H9 (cell line): ENCODE results near the gene WDR75. TPM values are rescaled to one million over a fixed set of nuclear protein-coding genes. Genes with fewer than 3 reads are reported as not detected.

Source experiments
- DNase-seq: peaks from one replicate; pipeline ENCODE4 v3.0.0-alpha.2; 2017
- H2AFZ ChIP-seq: one replicate; pipeline ENCODE4 v1.6.1; 2013; ENCODE audit warnings: mild to moderate bottlenecking, low read length, control low read depth, moderate library complexity
- H2AK5ac ChIP-seq: 2 replicates; pipeline ENCODE4 v1.6.1; 2013; ENCODE audit warnings: low read length, control low read depth, mixed read lengths; ENCODE audit not compliant: insufficient read length
- H2BK120ac ChIP-seq: one replicate; pipeline ENCODE4 v1.6.1; 2013; ENCODE audit warnings: low read depth, mild to moderate bottlenecking, low read length, control low read depth, inconsistent platforms; ENCODE audit not compliant: poor library complexity, severe bottlenecking
- H2BK12ac ChIP-seq: 2 replicates; pipeline ENCODE4 v1.6.1; 2013; ENCODE audit warnings: low read length, control low read depth, mixed read lengths, low read depth; ENCODE audit not compliant: insufficient read length
- H2BK15ac ChIP-seq: 2 replicates; pipeline ENCODE4 v1.6.1; 2013; ENCODE audit warnings: low read depth, low read length, control low read depth
- H2BK20ac ChIP-seq: one replicate; pipeline ENCODE4 v1.6.1; 2013; ENCODE audit warnings: low read depth, mild to moderate bottlenecking, low read length, control low read depth, inconsistent platforms; ENCODE audit not compliant: poor library complexity, severe bottlenecking
- H2BK5ac ChIP-seq: 2 replicates; pipeline ENCODE4 v1.6.1; 2013; ENCODE audit warnings: low read length, control low read depth, mixed read lengths; ENCODE audit not compliant: insufficient read length
- H3K14ac ChIP-seq: 2 replicates; pipeline ENCODE4 v1.6.1; 2013; ENCODE audit warnings: low read length, control low read depth; ENCODE audit not compliant: insufficient read depth
- H3K18ac ChIP-seq: 2 replicates; pipeline ENCODE4 v1.6.1; 2013; ENCODE audit warnings: low read depth, mild to moderate bottlenecking, mixed read lengths, low read length, control low read depth; ENCODE audit not compliant: insufficient read length
- H3K23ac ChIP-seq: 2 replicates; pipeline ENCODE4 v1.6.1; 2013; ENCODE audit warnings: low read length, control low read depth, mixed read lengths, low read depth; ENCODE audit not compliant: insufficient read length
- H3K23me2 ChIP-seq: 2 replicates; pipeline ENCODE4 v1.6.1; 2013; ENCODE audit warnings: low read depth, mild to moderate bottlenecking, mixed read lengths, low read length, control low read depth; ENCODE audit not compliant: insufficient read length, poor library complexity, severe bottlenecking
- H3K27ac ChIP-seq: 2 replicates; pipeline ENCODE4 v1.5.1; 2013; ENCODE audit warnings: low read length, control low read depth, mixed read lengths, low read depth; ENCODE audit not compliant: insufficient read length
- H3K27me3 ChIP-seq: 2 replicates; pipeline ENCODE4 v1.6.1; 2013; ENCODE audit warnings: low read length, control low read depth, inconsistent platforms; ENCODE audit not compliant: insufficient read depth
- H3K4ac ChIP-seq: 2 replicates; pipeline ENCODE4 v1.6.1; 2013; ENCODE audit warnings: low read depth, mild to moderate bottlenecking, control low read depth, inconsistent platforms, low read length, moderate library complexity
- H3K4me1 ChIP-seq: 2 replicates; pipeline ENCODE4 v1.6.1; 2013; ENCODE audit warnings: low read length, control low read depth, inconsistent platforms; ENCODE audit not compliant: insufficient read depth
- H3K4me2 ChIP-seq: 2 replicates; pipeline ENCODE4 v1.6.1; 2013; ENCODE audit warnings: low read length, control low read depth, mixed read lengths; ENCODE audit not compliant: insufficient read length, insufficient read depth
- H3K56ac ChIP-seq: 2 replicates; pipeline ENCODE4 v1.6.1; 2013; ENCODE audit warnings: low read depth, mild to moderate bottlenecking, mixed read lengths, low read length, control low read depth; ENCODE audit not compliant: insufficient read length
- H3K79me1 ChIP-seq: 2 replicates; pipeline ENCODE4 v1.6.1; 2013; ENCODE audit warnings: low read depth, mild to moderate bottlenecking, moderate library complexity, low read length, control low read depth, inconsistent platforms; ENCODE audit not compliant: insufficient read depth, poor library complexity, severe bottlenecking
- H3K79me2 ChIP-seq: 2 replicates; pipeline ENCODE4 v1.6.1; 2013; ENCODE audit warnings: low read length, control low read depth, inconsistent platforms; ENCODE audit not compliant: insufficient read depth
- H3K9ac ChIP-seq: 2 replicates; pipeline ENCODE4 v1.6.1; 2013; ENCODE audit warnings: low read length, control low read depth, mixed read lengths; ENCODE audit not compliant: insufficient read length; ENCODE audit errors: extremely low read depth
- H3K9me3 ChIP-seq: one replicate; pipeline ENCODE4 v1.6.1; 2013; ENCODE audit warnings: low read depth, low read length, inconsistent platforms; ENCODE audit not compliant: control insufficient read depth
- H3T11ph ChIP-seq: one replicate; pipeline ENCODE4 v1.6.1; 2013; ENCODE audit warnings: mild to moderate bottlenecking, low read length, control low read depth, inconsistent platforms
- H4K20me1 ChIP-seq: one replicate; pipeline ENCODE4 v1.6.1; 2013; ENCODE audit not compliant: control insufficient read depth, insufficient read length, insufficient read depth
- H4K5ac ChIP-seq: 2 replicates; pipeline ENCODE4 v1.6.1; 2013; ENCODE audit warnings: low read depth, mild to moderate bottlenecking, mixed read lengths, low read length, control low read depth; ENCODE audit not compliant: insufficient read length
- H4K8ac ChIP-seq: replicated peaks from 2 replicates; pipeline ENCODE4 v1.6.1; 2013; ENCODE audit warnings: low read length, control low read depth, mixed read lengths, low read depth; ENCODE audit not compliant: insufficient read length
- H4K91ac ChIP-seq: 2 replicates; pipeline ENCODE4 v1.6.1; 2013; ENCODE audit warnings: low read depth, mild to moderate bottlenecking, moderate library complexity, mixed read lengths, low read length, control low read depth; ENCODE audit not compliant: insufficient read length
- H3K27ac Mint-ChIP-seq, 3 experiments: 2 replicates in 2 of 3; 3 replicates in 1 of 3; pipeline ENCODE4 v1.8.0; 2020 to 2021; ENCODE audit warnings: mixed read lengths in 3 of 3, mild to moderate bottlenecking in 1 of 3, moderate library complexity in 1 of 3
- H3K27me3 Mint-ChIP-seq: 2 replicates; pipeline ENCODE4 v1.8.0; 2021; ENCODE audit warnings: low read depth, mild to moderate bottlenecking, moderate library complexity, mixed read lengths
- H3K36me3 Mint-ChIP-seq, 3 experiments: 2 replicates in 2 of 3; 3 replicates in 1 of 3; pipeline ENCODE4 v1.8.0; 2020 to 2021; ENCODE audit warnings: low read depth in 3 of 3, mixed read lengths in 3 of 3; ENCODE audit not compliant: insufficient read depth in 1 of 3
- H3K4me1 Mint-ChIP-seq, 2 experiments: 2 replicates each; pipeline ENCODE4 v1.8.0; 2020; ENCODE audit warnings: mixed read lengths in 2 of 2
- H3K4me3 Mint-ChIP-seq, 2 experiments: 2 replicates in 1 of 2; 3 replicates in 1 of 2; pipeline ENCODE4 v1.8.0; 2020 to 2021; ENCODE audit warnings: mild to moderate bottlenecking in 2 of 2, mixed read lengths in 2 of 2, moderate library complexity in 1 of 2
- H3K9me3 Mint-ChIP-seq, 2 experiments: 2 replicates in 1 of 2; 3 replicates in 1 of 2; pipeline ENCODE4 v1.8.0; 2020; ENCODE audit warnings: mild to moderate bottlenecking in 2 of 2, mixed read lengths in 2 of 2, moderate library complexity in 1 of 2
- CTCF ChIP-seq: fragments of 200-600 bp; sonication (generic); conservative IDR thresholded peaks from 3 replicates; pipeline ENCODE4 v1.8.0; 2021; ENCODE audit warnings: antibody characterized with exemption, mild to moderate bottlenecking
- WGBS: extraction: QIAGEN DNeasy Blood & Tissue Kit; methylation state at CpG from one replicate; pipeline ENCODE4 v1.1.7; 2013; ENCODE audit warnings: missing lambda C conversion rate, low lambda C conversion rate, mixed read lengths; ENCODE audit not compliant: insufficient read length; ENCODE audit errors: extremely low coverage; 5-methylcytosine and 5-hydroxymethylcytosine counted together
- total RNA-seq: library from RNA; stranded (reverse); gene quantifications from 2 replicates; pipeline ENCODE4 v1.2.1, GENCODE V29; 2021

The WDR75 gene
- total RNA-seq, 1 experiment from 2014 or later: 80.6 TPM

- Histone ChIP-seq H3T11ph (no peak overlapping the region), H3K27me3 (no peaks in the 10 kb centered on the region)
Measured at GRCh38 chr2:189515264-189515663, 74.0 kb downstream of the WDR75 start.

More at GRCh38 chr2:189515264-189515663, 74.0 kb downstream of the WDR75 start:
- H4K20me1 ChIP-seq: no peaks in the 10 kb centered on the region
- H3K79me1 ChIP-seq: no peaks in the 10 kb centered on the region
- no peak overlapping the region for H4K8ac ChIP-seq
- no peak overlapping the region for H3K4me3 Mint-ChIP-seq
- no peaks in the 10 kb centered on the region for H3K9me3 ChIP-seq
- H2BK120ac ChIP-seq: no peak overlapping the region
- no peaks in the 10 kb centered on the region for H3K79me2 ChIP-seq
- H2BK5ac ChIP-seq: no peak overlapping the region
- H4K91ac ChIP-seq: no peak overlapping the region
- peaks cover 0 to 4% of the 10 kb centered on the region in 2 experiments; a peak in 2 of 4 replicates for H3K4me1 Mint-ChIP-seq
- H3K4ac ChIP-seq: no peak overlapping the region
- no peak overlapping the region for H3K27ac ChIP-seq
- H3K4me1 ChIP-seq: no peaks in the 10 kb centered on the region
- H2AFZ ChIP-seq: no peak overlapping the region
- no peak overlapping the region for H2BK15ac ChIP-seq
- H3K9ac ChIP-seq: no peak overlapping the region
- no peak overlapping the region for H3K14ac ChIP-seq
- DNase-seq: no peak
- H4K5ac ChIP-seq: no peak overlapping the region
- H3K27me3 Mint-ChIP-seq: peaks cover 4% of the 10 kb centered on the region; the same call in 1 of the 2 replicates
- H3K4me2 ChIP-seq: no peak overlapping the region
- H3K56ac ChIP-seq: no peak overlapping the region
- no peaks in the 10 kb centered on the region for H3K36me3 Mint-ChIP-seq
- H2BK20ac ChIP-seq: no peak overlapping the region
- no peak overlapping the region for H3K18ac ChIP-seq
- no peak overlapping the region for H3K27ac Mint-ChIP-seq
- H2AK5ac ChIP-seq: no peak overlapping the region
- H3K9me3 Mint-ChIP-seq: no peaks in the 10 kb centered on the region; a peak in 1 of 5 replicates
- WGBS: no CpG with 5 or more reads among the region's 1 CpG
- H3K23ac ChIP-seq: no peak overlapping the region
- no peak for TF ChIP-seq CTCF
- H2BK12ac ChIP-seq: no peak overlapping the region
- H3K23me2 ChIP-seq: no peaks in the 10 kb centered on the region
